GM15510 (cell line): ENCODE measurements around the gene ZNF8.

Experiments used
- POLR2A ChIP-seq: IDR thresholded peaks from 3 replicates; pipeline ENCODE4 v1.6.1; 2011; ENCODE audit warnings: borderline replicate concordance; ENCODE audit not compliant: insufficient read length; ENCODE audit errors: extremely low read depth

Gene ZNF8

GRCh38 chr19:58350001-58350861 is 71.5 kb downstream of the ZNF8 start:
- no peak for TF ChIP-seq POLR2A

- TF ChIP-seq POLR2A: no peak
Observed at GRCh38 chr19:58350871-58351557, 72.3 kb downstream of the ZNF8 start.

- no peak for TF ChIP-seq POLR2A
Observed at GRCh38 chr19:58351558-58351878, 72.8 kb downstream of the ZNF8 start.

GRCh38 chr19:58351990-58352755 is 73.4 kb downstream of the ZNF8 start:
- no peak for TF ChIP-seq POLR2A
